GM19438 (cell line): ENCODE results near the gene LAMA4.

Source experiments
- ATAC-seq: cut with Tn5 transposase; IDR thresholded peaks from one replicate; pipeline ENCODE4 v1.9.1; 2021; ENCODE audit warnings: low read depth; ENCODE audit not compliant: unreplicated experiment

LAMA4 gene

DNA sequence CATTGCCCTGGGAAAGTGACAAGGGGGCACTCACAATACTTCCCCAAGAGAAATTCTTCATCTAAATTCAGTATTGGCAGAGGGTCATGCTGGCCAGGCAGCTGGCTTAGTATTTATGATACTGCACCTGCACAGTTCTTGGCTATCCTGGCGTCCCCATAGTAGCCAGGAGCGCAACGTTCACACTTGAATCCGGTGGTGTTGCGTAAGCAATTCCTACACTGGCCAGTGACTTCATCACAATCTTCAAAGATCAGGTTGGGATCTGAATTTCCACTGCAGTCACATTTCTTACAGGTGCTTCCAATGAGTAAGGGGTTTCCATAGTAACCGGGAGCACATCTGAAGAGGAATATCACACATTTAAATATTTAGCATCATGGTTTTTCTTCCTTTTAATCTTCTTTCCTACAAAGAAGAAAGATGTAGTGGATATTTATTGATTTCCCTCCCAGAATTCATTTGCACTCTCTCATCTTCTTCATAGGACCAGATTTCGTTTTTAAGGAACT, 62.8 kb downstream of the LAMA4 start:
- no peak for ATAC-seq

DNA sequence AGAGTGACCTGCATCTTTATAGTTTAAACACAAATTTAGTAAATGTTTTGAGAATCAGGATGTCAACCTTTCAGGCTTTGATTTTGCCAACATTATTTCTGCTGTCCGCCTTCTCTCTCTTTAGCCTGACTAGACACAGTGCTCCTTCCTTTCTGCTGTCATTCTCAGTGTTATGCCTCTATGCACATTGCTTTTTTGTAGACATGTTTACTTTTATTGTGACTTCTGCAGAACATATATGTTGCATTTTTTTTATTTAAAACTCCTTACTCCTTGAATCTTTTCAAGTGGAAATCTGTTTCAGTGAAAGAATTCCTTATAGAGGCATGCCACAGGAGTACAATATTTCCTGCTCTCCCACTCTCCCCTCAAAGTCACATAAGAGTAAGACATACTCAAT, 64.2 kb downstream of the LAMA4 start:
- no peak for ATAC-seq

DNA sequence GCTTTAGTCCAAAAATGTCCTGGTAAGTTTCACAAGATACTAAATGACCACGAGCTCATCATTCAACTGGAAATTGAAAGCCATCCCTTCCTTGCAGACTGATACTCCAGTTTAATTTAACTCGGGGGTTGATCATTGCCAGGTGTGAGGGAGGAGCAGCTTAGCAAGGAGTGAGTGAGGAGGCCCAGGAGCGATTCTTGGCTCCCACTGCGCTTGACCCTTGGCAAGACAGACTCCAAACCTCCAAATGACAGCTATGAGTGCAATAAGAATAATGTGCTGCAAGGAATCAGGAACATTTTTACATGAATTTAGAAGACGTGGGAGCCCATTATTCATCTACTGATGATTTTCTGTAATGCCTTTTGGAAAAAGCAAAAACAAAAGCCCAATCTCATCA, 64.9 kb downstream of the LAMA4 start:
- no peak for ATAC-seq

DNA sequence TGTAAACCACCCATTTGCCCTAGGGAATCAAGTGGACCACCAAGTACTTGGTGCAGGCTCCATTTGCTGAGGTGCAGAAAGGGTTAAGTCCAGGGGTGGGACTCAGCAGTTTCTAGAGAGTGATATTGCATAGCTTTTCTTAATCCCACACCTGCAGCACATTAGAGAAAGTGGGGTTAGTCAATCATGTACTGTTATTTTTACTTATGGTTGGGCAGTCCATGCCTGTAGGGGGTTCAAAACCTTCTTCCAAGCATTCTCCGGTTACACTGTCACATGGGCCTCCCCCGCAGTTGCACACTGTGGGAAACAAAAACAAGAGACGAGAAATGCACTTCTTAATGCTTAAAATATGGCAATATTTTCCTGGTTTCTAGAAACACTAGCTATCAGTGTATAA, 65.5 kb downstream of the LAMA4 start:
- no peak for ATAC-seq

DNA sequence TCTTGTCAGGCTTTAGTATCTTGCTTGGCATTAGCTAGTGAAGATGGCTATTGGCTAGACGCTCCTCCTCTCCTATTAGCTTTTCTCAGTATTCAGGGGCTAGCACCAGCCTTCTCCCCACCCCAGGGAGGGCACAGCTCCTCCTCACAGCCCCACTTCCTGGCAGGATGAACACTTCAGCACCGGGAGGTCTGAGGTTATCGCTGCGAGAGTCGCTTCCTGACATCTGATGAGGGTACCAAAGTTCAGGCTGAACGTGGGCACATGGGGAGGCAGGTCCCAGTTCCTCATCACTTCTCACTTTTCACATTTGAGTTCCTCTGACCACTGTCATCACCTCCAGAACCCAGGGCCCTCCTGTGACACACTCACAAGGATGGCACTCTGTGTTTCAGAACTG, 66.6 kb downstream of the LAMA4 start:
- ATAC-seq: no peak

DNA sequence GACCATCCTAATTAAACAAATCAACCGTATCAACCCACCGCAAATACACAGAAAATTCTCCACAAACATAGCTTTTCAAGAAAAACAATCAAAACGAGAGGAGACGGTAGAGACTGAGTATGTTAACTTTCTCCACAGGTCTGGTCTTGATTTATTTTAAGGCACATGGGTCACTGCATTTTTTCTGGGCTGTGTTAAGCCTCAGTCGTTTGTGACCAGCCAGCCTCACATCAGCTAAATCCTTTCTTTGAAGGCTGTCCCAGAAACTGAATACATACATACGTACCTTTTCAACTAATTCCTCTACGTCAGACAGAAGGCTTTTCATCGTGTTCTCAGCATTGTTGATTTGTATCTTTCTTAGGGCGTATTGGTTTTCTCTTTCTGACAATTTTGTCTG, 69.4 kb downstream of the LAMA4 start:
- ATAC-seq: no peak

DNA sequence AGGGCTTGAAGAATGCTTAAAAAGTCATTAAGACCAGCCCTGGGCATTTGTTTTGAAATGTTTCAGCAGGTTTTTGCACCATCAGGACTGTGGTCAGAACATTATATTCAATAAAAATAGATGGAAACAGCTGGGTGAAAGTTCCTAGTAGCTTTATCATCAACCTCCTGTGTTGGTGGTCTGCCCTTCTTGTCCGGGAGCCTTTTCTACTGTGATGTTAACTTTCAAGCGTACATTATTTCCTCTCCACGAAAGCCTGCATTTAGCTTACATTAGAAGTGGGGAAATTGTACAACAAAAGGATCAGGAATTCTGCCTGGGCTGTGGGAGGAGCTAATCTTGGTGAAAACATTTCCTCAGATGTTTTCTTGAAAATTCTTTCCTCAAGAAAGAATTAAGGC, 71.1 kb downstream of the LAMA4 start:
- ATAC-seq: no peak

DNA sequence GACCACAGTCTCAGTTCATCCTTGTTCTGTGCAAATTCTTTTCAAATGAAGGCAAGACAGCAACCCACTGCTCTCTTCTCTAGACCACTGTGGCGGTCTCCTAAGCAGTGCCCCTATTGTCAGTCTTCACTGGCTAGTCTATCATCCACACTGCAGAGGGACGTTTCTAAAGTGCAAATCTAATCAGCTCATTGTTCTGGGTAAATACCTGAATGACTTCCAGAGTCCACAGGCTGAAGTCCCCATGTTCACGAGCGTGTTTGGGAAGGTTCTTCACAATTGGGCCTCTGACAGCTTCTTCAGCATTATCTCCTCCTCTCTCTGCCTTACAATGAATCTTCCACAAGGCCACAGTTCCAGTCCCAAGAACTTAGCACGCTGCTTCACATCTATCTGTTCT, 73.2 kb downstream of the LAMA4 start:
- ATAC-seq: no peak

DNA sequence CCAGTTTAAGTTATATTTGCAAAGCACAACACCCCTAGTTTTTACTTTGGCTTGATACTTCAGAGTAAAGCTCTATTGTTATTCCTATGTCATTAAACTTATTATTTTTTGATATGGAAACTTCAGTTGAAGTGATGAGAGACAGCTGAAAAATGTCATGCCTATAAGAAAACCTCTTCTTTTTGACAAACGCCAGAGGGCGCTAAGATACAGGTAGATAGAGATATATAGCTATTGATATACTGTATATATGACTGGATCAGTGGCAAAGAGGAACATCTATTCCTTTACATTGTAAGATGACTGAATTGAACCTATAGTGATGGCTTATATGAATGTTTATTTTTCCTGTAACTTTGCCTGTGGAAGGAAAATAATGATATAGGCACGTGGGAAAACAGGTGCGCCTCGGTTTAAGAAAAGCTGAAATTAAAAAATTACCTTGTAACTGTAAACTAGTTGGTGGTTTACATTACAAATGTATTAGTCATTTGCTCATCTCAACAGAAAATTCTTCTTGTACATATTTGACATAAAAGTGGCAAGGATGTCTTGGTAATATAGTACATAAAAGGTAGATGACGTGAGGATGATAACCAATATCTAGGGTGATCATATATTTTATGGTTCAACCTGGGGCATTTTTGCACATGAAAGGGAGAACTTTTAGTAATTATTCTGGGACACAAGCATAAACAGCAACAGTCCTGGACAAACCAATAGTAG, 74.1 kb downstream of the LAMA4 start:
- peak; percentile 76 for ATAC-seq

DNA sequence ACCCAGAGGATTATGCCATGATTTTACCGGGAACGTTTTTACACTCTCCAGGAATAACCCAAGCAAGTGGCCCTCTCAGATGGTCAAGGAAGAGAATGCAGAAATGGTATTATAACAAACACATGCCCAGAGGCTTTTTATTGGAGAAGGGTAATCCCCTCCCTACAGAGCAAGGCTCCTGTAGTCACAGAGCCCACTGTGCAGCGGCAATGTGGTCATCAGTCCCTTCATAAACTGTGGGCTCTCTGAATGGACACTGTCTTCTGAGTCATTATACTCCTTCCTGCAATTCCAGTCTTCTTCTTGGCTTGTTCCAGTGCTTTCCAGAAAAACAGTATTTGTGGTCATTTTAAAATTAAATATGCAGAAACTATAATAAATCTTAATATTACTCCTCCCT, 74.7 kb downstream of the LAMA4 start:
- no peak for ATAC-seq

DNA sequence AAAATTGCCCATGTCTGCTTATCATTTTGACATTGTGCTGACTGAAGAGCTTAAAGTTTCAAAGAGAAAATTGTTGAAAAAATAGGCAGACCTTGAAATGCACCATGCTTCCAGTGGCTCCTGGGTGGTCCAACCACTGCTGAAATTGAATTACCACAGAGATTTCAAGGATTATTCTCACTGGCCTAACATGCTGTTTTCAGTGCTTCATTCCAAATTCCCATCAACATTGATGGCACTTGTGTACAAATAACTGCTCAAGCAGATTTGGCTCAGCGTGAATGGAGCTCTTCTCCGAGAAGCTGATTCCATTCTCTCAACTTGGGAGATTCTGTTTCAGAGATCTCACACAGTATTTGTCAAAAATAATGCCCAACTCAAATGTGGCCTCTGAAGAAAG, 75.5 kb downstream of the LAMA4 start:
- ATAC-seq: no peak

DNA sequence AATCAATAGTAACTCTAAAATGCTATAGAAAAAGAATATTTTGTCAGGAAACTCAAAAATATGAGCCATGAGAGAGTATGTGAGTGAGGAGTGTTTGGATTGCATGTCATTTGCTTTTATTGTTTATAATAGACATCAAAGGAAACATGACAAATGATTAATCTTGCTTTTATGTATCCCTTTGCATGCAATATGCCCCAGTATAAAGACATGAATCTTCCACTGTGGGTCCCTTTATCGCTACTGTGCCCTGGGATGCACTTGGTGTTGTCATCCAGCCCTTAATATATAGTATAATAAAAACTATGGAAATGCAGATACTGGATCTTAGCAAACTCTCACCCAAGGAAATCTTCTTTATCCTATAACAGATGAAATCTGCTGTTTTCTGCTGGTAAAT, 77.3 kb downstream of the LAMA4 start:
- ATAC-seq: no peak

DNA sequence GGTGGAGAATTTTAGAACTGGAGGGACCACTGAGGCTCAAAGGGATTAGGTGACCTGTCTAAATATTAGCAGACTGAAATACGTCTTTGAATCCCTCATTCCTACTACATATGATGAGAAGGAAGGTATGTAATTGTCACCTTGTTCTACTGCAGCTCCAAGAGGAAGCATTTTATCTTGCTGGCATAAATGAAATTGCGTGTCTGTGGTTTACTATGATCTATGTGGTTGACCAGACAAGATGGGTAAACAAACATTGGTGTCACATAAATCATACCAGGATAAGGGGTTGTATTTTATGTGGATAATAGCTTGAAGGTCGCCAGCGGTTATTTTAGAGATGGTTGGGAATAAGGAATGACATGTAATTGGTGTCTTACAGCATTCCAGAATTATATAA, 78.2 kb downstream of the LAMA4 start:
- no peak for ATAC-seq

DNA sequence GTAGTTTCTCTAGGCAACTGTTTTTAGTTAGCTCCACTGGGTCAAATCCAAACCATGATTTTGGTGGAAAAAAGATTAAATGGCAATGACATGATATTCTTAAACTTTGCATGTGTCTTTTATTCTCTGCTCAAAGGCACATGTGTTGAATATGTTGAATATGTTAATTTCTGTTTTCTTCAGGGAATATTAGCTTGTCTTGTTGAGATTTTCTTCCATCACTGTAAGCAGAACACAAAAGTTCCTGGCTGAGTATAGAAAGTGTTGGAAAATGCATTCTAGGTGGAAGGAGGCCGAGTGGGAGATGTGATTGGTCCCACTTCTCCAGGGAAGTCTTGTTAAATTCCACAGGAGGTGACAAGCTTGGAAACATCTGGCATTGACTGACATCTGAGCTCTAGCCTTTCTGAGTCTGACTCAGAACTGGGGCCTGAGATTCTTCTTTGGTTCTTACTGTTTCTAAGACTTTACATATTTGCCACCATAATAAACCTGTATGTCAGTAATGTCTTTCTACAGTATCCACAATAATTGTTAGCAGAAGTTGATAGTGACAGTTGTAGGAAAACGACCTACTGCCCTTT, 81.1 kb downstream of the LAMA4 start:
- no peak for ATAC-seq

DNA sequence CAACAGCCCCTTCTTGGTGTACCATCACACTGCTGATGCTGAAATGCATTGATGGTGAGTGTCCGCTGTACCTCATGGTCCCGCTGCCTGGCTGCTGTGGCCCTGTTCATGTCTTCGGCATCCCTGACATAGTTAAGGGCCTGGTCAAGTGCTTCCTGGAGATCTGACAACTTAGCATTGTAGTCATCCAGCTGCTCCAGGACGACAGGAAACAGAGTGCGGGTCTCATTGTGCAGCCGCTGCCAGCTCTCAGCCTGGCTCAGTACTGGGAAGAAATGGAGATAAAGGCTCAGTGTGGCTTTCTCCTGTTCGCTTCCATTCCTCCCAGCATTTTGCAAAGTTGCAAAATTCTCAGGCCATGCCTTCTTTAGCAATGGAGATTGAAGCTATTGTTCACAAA, 81.8 kb downstream of the LAMA4 start:
- no peak for ATAC-seq

DNA sequence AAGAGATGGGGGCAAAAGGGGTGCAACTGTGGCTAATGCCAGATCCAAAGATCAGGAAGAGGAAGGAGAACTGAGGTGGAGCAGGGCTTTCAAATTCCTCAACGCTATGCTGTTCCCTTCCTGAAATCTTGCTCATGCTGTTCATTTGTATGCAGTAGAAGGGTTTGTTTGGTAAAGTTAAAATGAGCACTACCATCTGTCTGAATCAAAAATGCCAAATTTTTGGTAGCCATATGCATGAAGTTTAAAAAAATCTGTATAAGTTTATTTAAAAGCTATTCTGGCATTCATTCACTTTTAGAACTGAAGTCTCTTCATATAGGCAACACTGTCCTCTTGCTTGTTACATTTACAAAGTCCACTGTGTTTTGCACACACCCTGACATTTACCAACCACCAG, 84.8 kb downstream of the LAMA4 start:
- ATAC-seq: no peak

DNA sequence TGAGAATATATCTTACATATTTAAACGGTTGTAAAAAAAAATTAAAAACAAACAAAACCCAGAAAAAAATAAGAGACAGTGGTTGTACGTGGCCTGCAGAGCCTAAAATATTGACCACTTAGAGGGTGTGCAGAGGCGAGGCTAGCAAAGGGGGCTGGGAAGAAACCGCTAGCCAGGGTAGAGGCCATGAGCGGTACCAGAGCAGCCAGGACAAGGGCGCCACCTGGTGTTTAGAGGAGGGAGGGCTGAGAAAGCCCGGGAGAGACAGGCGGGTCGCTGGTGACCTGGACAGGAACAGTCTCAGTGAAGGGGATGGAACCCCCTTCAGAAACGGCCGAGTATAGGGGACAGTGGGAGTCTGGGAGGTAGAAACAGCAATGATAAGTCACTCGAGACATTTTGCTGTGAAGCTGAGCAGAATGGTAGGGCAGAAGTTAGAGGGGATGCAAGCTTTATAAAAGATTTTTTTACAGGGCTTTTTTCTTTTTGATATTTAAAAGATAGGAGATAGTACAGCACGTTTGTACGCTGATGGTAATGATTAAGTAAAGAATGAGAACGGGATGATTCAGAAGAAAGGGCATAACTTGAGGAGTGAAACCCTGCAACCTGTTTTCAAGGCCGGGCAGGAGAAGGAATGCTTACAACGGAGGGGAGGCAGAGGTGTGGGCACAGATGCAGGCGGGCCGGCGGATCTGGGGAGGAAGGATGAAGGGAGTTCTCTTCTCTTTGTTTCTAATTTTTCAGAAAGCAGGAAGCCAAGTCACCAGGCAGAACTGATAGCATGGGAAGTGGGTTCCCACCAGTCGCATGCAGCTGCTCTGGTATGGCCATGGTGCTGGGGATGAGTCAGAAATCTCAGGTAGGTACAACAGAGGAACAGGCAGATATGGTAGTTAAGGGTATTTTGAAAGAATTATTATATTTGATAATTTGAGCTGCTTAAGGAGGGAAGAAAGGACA, 90.8 kb downstream of the LAMA4 start:
- ATAC-seq: peak; percentile 98

DNA sequence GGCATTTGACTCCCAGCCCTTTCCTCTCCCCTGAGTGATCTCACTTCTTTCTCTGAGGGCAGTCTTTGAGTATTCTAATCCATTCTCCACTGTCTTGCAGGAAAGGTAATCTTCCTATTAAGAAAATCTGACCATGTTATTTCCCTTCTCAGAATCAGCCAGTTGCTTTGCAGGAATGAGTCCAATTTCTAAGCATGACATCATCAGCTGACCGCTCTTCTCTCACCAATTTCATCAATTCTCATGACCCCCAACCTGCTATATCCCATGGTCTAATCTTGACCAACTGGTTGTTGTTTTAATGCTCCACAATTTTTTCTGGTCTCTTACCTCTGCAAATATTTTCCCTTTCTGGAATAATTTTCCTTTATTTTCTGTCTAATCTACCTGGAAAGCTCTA, 93.6 kb downstream of the LAMA4 start:
- ATAC-seq: no peak

DNA sequence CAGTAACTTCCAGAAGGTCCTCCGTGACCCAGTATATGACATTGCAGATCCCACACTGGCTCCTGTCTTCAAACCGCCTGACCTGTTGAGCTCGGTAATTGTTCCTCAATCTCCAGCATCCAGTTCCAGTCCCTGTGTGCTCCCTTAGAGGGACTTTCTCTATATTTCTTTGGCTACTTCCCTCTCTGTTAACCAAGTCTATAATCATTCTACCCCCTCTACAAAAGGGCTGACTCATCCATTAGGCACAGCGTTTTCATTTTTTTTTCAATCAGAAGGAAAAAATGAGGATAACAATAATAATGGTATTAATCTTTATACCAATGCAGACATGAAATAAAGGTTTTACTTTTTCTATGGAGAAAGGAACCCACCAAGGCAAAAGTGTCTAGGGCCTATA, 97.7 kb downstream of the LAMA4 start:
- no peak for ATAC-seq

DNA sequence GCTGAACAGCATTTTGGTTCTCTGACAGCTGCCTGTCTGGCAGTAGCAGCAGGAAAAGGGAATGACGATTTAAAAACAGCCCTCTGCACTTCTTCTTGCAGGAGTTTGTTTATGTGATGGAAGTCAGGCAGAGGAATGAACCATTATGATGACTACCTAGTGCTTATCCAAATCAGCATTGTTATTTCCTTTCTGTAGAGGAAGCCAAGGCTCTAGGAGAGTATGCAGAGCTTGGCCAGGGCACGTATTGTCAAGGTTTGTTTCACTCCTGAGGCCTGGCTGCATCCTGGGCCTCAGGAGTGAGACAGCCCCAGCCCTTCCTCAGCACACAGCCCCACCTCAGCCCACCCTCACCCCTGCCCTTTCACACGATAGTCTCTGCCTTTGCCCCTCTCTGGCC, 98.5 kb downstream of the LAMA4 start:
- ATAC-seq: no peak

DNA sequence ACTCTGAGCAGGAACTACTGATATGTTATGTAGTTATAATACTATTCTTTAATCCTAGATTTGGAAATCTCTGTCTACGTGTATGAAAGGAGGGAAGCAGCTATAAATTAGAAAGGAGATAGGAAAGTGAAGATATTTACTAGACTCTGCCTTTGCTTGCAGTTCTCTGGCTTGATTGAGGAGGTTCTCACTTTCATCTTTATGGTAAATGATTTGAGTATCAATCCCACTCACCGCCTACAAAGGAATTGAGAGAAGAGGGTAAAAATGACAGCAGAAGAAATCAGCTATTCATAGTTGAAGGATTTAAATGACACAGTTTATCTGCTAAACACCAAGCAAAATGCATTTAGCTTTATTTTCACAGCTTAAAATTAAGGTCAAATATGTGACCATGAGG, 99.7 kb downstream of the LAMA4 start:
- no peak for ATAC-seq
